Ovary (tissue), 3 donors: ENCODE measurements around the gene JADE2.

Source experiments
- EP300 ChIP-seq: sonication (generic); formaldehyde crosslinking; IDR thresholded peaks from one replicate; pipeline ENCODE4 v1.6.1; 2017; ENCODE audit warnings: antibody characterized with exemption
- POLR2A ChIP-seq: fragments of 450-650 bp; IDR thresholded peaks from one replicate; pipeline ENCODE4 v1.6.1; 2017; ENCODE audit warnings: antibody characterized with exemption, mild to moderate bottlenecking, moderate library complexity
- TF ChIP-seq, protein P1 (sequence below), 3 donors: fragments of 450-650 bp in 2 of 3; fragments of 200-600 bp in 1 of 3; IDR thresholded peaks; one replicate each; pipeline versions ENCODE4 v1.5.1 to v1.8.0; 2016 to 2022; ENCODE audit warnings: antibody characterized with exemption in 3 of 3, mild to moderate bottlenecking in 1 of 3
- donor health status: DM: no; HTN: no; CAD: no.

DNA sequence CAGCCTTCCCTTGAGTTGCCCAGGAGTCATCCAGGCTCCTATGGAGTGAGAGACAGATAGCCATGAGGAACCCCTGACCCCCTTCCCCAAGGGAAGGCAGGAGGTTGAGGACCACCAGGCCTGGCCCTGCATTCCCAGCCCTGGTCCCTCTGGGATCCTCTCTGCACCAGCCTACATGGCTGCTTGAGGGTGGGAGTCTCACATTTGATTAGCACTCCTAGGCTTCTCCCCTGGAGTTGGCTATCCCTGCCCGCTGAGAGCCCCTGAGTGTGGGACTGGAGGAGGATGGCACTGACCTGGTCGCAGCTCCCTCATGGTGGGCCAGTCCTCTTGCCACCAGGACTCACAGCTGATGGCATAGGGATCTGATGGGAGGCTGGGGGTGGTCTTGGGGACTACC is 60.5 kb downstream of the JADE2 start:
- TF ChIP-seq EP300, result no peak
- TF ChIP-seq, protein P1, sequence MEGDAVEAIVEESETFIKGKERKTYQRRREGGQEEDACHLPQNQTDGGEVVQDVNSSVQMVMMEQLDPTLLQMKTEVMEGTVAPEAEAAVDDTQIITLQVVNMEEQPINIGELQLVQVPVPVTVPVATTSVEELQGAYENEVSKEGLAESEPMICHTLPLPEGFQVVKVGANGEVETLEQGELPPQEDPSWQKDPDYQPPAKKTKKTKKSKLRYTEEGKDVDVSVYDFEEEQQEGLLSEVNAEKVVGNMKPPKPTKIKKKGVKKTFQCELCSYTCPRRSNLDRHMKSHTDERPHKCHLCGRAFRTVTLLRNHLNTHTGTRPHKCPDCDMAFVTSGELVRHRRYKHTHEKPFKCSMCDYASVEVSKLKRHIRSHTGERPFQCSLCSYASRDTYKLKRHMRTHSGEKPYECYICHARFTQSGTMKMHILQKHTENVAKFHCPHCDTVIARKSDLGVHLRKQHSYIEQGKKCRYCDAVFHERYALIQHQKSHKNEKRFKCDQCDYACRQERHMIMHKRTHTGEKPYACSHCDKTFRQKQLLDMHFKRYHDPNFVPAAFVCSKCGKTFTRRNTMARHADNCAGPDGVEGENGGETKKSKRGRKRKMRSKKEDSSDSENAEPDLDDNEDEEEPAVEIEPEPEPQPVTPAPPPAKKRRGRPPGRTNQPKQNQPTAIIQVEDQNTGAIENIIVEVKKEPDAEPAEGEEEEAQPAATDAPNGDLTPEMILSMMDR (IDR thresholded peaks at IDR 0.05), result no peak
- no peak for TF ChIP-seq POLR2A
